ENCODE results near the gene DNAJB12. TPM values are rescaled to one million over a fixed set of nuclear protein-coding genes. Genes with fewer than 3 reads are reported as not detected.

Gene DNAJB12
- total RNA-seq, 3 donors from 2014 or later = 37.0 to 38.9 (median 37.7) TPM

DNA sequence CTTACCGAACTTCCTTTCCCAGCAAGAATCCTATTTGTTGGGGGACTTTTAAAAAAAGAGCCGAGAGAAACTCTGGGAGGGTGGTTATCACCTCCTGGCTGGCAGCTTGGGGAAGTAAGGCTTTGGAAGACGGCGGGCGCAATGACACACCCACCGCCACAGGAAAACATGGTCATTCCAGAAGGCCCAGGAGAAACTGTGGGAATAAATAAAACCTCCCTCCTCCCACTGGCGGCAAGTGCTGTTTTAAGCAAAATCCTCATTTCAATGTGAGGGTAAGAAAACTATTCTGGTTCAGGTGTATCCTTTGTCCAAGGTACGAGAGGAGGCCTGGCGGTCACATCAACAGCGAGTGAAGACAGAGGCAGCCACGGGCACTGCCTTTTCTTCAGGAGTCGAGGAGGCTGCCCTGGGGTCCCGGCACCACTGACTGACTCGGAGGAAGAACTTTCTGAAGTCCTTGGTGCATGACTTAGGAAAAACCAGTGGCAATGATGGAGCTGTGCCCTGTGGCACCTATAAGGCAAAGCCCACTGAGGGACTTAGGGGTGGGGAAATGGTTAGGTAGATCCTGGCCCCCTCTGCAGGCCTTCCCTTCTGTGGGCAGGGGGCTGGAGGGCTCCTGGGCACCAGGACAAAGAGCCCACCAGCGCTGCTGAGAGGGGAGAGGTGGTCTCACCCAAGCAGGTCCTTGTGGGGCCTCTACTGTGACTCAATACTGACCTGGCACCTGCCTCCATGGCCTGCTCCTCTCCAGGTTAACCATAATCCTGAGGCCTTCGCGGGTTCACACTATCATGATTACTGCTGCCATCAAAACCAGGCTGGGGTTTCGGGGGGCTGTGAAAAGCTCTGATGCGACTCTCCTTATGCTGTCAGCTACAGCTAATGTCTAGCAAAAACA, 21.4 kb downstream of the DNAJB12 start:
- intact Hi-C loops (cut with DNase I, micrococcal nuclease) = loop anchor here (10.0 kb wide), 3 partner anchors 99 to 209 kb away; partner anchors contain the start of genes ANAPC16 (in 1 of the 2) and ASCC1 (in 1 of the 2)
- no peaks in the 10 kb centered on the region for H3K9me3 ChIP-seq
- TF ChIP-seq, protein P1, sequence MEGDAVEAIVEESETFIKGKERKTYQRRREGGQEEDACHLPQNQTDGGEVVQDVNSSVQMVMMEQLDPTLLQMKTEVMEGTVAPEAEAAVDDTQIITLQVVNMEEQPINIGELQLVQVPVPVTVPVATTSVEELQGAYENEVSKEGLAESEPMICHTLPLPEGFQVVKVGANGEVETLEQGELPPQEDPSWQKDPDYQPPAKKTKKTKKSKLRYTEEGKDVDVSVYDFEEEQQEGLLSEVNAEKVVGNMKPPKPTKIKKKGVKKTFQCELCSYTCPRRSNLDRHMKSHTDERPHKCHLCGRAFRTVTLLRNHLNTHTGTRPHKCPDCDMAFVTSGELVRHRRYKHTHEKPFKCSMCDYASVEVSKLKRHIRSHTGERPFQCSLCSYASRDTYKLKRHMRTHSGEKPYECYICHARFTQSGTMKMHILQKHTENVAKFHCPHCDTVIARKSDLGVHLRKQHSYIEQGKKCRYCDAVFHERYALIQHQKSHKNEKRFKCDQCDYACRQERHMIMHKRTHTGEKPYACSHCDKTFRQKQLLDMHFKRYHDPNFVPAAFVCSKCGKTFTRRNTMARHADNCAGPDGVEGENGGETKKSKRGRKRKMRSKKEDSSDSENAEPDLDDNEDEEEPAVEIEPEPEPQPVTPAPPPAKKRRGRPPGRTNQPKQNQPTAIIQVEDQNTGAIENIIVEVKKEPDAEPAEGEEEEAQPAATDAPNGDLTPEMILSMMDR (IDR thresholded peaks at IDR 0.05) = no peak
- ATAC-seq = no peak
- no peak overlapping the region for H3K4me3 ChIP-seq
- peak in 2 of 3 donors; percentile 15 to 34 for DNase-seq
- peaks cover 42% of the 10 kb centered on the region for H3K4me1 ChIP-seq (ENCODE audit: low read depth)
- peaks cover 6% of the 10 kb centered on the region for H3K36me3 ChIP-seq (ENCODE audit: low read depth)

GRCh38 chr10:72332423-72333111, 22.2 kb downstream of the DNAJB12 start:
- Histone ChIP-seq H3K36me3 (ENCODE audit: low read depth) (peaks cover 1% of the 10 kb centered on the region), H3K9me3 (no peaks in the 10 kb centered on the region), H3K4me3 (no peak overlapping the region), H3K4me1 (ENCODE audit: low read depth) (peaks cover 42% of the 10 kb centered on the region)
- TF ChIP-seq, protein P1 (IDR thresholded peaks at IDR 0.05) = no peak
- ATAC-seq (no peak), DNase-seq (peak in 1 of 3 donors; percentile 36)
- intact Hi-C loops (cut with DNase I, micrococcal nuclease) = loop anchor here (10.0 kb wide), 3 partner anchors 98 to 208 kb away; partner anchors contain the start of genes ANAPC16 (in 1 of the 2) and ASCC1 (in 1 of the 2)

DNA sequence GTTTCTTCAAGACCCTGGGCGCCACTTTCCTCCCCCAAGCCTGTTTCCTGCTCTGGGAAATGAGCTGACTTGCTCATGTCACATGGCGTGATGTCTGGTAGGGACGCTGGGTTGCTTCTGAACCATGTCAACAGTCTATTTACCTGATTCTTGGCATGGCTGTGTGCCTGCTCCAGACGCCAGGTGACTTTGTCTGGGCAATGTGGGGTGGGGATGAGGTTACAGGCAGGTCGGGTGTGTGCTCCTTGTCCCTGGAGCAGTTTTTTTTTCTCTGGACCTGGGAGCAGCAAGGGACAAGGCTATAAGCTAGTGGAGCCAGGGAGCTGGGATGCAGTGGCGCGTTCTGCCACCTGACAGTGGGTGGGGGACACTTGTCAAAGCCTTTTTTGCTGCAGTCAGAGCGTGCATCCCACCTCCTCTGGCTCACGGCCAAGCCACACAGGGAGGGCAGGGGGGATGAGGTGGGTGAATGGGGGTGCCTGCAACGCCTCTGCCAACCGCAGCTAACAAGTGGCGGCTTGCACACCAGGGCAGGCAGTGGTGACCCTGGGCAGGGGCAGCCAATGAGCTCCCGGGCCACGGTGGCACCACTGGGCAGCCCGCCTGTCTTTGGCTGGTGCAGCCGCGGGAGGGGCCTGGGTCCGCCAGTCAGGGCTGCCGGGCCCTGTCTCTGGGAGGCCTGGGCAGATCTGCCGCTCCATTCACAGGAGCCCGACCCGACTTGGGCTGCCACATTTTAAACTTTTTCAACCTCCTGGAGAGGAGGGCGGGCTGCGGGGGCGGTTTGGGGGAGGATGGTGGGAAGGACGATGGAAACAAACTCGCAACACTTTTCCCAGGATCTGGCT, 22.9 kb downstream of the DNAJB12 start:
- no peaks in the 10 kb centered on the region for H3K9me3 ChIP-seq
- peak; percentile 82 to 96 (median 92) for DNase-seq
- TF ChIP-seq, protein P1 (IDR thresholded peaks at IDR 0.05) = no peak
- no peaks in the 10 kb centered on the region for H3K36me3 ChIP-seq (ENCODE audit: low read depth)
- no peak overlapping the region for H3K4me3 ChIP-seq
- peaks cover 41% of the 10 kb centered on the region for H3K4me1 ChIP-seq (ENCODE audit: low read depth)
- peak; percentile 79 for ATAC-seq
- intact Hi-C loops (cut with DNase I, micrococcal nuclease) = loop anchor here (10.0 kb wide), 3 partner anchors 97 to 207 kb away; partner anchors contain the start of genes ANAPC16 (in 1 of the 2) and ASCC1 (in 1 of the 2)

DNA sequence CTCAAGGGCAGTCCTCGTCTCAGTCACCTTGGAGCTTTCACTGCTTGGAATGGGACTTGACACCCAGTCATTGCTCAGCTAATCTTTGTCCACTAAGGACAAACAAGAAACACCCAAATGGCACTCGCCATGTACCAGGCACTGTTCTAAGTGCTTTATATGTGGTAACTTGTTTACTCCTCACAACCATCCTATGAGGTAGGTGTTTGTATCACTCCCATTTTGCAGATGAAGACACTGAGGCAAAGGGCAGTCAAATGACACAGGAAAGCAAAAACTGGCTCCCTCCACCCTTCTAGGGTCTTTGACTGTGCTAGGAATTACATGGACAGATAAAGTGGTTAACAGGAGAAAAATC, 24.7 kb downstream of the DNAJB12 start:
- intact Hi-C loops (cut with DNase I, micrococcal nuclease) = loop anchor here (10.0 kb wide), 3 partner anchors 95 to 205 kb away; partner anchors contain the start of genes ANAPC16 (in 1 of the 2) and ASCC1 (in 1 of the 2)
- Histone ChIP-seq H3K4me3 (no peak overlapping the region), H3K4me1 (ENCODE audit: low read depth) (peaks cover 37% of the 10 kb centered on the region), H3K36me3 (ENCODE audit: low read depth) (no peaks in the 10 kb centered on the region), H3K9me3 (no peaks in the 10 kb centered on the region)
- ATAC-seq (no peak), DNase-seq (no peak)
- TF ChIP-seq, protein P1 (IDR thresholded peaks at IDR 0.05) = no peak

All from mucosa of descending colon (tissue), 3 donors.